LNCAP (cell line): ENCODE results near the gene PSMA2.

ENCODE experiments used
- TF ChIP-seq, protein P1 (sequence below): fragments of 450-650 bp; IDR thresholded peaks from 2 replicates; pipeline ENCODE4 v1.5.1; 2017; ENCODE audit warnings: mild to moderate bottlenecking

PSMA2 gene

DNA sequence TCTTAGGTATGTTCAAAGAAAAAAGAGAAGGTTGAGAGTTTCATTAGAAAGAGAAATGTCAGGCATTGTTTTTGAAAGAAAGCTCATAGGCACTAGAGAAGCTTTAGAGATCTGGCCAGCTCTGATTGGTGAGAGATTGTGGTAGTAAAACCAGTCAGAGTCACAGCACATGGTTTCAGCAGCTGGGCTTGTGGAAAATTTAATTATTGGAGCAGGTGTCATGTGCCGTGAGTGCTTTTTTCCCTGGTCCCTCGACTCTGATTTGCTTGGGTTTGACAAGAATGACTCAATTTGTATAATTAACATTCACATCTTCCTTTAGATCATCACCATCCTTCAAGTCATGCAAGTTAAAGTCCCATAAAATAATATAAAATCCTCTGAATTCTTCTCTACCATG lies 35.4 kb upstream of the PSMA2 start:
- TF ChIP-seq, protein P1, sequence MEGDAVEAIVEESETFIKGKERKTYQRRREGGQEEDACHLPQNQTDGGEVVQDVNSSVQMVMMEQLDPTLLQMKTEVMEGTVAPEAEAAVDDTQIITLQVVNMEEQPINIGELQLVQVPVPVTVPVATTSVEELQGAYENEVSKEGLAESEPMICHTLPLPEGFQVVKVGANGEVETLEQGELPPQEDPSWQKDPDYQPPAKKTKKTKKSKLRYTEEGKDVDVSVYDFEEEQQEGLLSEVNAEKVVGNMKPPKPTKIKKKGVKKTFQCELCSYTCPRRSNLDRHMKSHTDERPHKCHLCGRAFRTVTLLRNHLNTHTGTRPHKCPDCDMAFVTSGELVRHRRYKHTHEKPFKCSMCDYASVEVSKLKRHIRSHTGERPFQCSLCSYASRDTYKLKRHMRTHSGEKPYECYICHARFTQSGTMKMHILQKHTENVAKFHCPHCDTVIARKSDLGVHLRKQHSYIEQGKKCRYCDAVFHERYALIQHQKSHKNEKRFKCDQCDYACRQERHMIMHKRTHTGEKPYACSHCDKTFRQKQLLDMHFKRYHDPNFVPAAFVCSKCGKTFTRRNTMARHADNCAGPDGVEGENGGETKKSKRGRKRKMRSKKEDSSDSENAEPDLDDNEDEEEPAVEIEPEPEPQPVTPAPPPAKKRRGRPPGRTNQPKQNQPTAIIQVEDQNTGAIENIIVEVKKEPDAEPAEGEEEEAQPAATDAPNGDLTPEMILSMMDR = no peak

DNA sequence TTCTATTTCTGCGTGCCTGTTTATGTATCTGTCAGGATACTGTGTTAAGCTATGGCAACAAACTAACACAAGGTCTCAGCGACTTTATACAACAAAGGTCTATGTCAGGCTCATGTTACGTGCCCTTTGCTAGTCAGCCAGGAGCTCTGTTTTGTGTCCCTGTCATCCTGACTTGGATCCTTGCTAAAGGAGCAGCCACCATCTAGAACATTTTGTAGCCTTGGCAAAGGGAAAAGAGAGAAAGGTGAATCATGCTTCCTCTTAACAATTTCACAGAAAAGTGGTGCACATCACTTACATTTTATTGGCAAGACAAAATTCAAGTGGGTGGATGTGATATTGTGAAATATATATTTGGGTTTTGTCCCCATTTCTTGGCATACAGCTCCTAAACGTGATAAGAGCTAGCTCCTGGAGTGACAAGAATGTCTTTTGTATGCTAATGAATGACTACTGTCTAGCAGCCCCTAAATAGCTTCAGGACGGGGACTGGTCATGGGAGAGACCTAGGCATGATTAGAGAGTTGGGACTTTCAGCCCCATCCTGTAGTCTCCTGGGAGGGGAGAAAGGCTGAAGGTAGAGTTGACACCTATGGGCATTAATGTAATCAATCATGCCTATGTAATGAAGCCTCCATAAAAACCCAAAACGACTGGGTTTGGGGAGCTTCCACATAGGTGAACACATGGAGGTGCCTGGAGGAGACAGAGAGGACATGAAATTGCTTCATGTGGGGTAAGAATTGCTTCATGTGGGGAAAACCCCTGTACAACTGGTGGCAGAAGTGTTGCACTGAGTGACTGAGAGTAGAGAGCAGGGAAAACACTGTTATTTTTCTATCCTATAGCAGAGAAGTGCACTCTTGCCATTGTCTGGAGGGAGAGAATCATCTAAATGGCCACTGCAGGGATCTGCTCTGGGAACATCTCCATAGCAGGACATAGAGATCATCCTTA lies 33.2 kb upstream of the PSMA2 start:
- TF ChIP-seq, protein P1 = no peak

DNA sequence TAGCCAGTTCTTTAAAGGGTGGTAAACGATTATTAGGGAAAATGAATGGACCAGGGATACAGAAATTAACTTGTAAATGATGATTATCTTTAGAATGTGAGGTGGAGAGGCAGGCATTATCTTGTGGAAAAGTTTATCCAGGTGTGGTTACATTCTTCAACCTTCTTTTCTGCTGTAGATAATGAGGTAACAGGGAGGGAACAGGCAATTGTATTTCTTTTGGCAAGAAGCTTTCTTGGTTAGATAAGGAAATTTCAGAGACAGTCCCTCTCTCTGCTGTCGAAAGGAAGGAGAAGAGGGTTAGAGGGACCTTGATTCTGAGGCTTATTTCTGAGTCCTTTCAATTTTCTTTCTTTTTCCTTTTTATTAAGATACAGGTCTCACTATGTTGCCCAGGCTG lies 32.3 kb upstream of the PSMA2 start:
- TF ChIP-seq, protein P1 = no peak

DNA sequence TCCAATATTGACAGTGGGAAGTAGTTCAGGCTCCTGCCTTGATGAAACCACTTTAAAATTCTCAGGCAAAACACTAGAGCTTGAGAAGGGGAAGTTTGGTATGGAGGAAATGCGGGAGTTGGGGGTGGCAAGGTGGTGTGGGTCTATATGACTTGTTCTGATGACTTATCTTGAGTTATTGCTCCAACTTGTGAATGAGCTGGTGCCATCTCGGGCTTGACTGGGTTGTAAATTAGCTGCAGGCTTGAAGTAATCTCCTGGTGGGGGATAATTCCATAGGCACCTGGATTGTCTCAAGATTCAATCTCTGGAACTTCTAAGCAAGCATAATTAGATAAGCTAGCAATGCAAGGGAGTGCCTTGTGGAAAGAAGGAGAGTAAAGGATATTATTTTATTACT lies 29.2 kb upstream of the PSMA2 start:
- TF ChIP-seq, protein P1 = no peak

DNA sequence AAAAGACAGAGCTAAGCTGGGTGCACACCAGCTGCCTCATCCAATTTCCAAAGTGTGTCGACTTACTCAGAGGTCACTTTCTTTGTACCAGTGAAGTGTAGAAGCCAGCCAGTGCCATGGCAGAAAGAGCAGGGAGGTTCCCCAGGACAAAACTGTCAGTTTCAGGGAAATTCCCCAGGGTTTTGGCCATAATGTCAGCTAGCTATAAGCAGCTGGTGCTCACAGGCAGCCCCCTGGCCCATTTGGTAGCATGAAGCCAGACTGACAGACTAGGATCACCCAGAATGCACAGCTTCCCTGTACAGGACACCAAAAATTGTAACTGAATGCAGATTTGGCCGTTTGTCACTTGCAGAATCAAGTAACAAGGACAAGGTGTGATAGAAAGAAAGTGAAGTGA lies 28.8 kb upstream of the PSMA2 start:
- TF ChIP-seq, protein P1 = no peak

DNA sequence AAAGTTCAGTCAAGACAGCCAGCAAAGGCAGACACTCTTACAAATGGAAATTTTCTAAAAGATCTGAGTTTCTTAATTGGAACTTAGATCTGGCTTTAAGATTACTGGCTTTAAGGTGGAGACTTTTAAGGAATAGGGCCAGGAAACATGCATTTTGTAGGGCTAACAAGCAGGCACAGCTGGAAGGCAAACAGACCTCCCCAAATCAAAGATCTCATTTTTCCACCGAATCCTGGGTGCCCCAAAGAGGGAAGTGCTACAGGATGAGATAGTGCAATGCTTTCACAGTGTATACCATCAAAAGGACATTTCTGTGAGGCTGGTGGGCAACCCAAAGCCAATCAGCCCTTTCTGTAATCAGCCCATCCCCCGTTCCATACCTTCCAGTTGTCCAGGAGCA lies 27.6 kb upstream of the PSMA2 start:
- TF ChIP-seq, protein P1 = no peak

DNA sequence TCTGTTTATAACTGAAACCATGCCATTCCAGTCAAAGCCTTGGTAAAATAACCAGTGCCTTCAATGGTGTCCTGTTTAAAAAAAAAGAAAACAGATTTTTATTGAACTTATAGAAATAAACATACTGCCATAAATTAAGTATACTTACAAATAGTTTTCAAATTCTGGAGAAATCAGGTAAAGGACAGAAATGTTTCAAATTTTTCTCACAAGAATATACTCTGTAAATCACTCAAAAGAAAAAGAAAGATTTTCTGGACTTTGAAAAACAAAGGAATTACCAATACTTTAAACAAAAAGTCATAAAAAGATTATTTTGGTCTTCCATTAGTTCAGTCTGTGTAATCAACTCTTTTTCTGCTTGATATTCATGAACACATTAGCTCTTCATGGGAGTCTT lies 24.1 kb upstream of the PSMA2 start:
- TF ChIP-seq, protein P1 = no peak
